ENCODE results near the gene ERBB4. TPM values are rescaled to one million over a fixed set of nuclear protein-coding genes. Genes with fewer than 3 reads are reported as not detected.

Gene ERBB4
- total RNA-seq, 1 donor from 2014 or later, result 22.6 TPM

GRCh38 chr2:211760103-211760502 is 778.5 kb downstream of the ERBB4 start:
- DNase-seq (no peak), ATAC-seq (no peak)
- H3K9me3 ChIP-seq, result no peaks in the 10 kb centered on the region
- H3K4me3 ChIP-seq, result no peak overlapping the region
- no peaks in the 10 kb centered on the region for H3K27me3 ChIP-seq
- no peaks in the 10 kb centered on the region for H3K4me1 ChIP-seq
- no peak overlapping the region for H3K27ac ChIP-seq
- no peaks in the 10 kb centered on the region for H3K36me3 ChIP-seq
- intact Hi-C loops (cut with DNase I), result no loop called here
- no peak for TF ChIP-seq CTCF (IDR thresholded peaks at IDR 0.05)

- Histone ChIP-seq H3K36me3 (no peaks in the 10 kb centered on the region), H3K27me3 (no peaks in the 10 kb centered on the region), H3K4me3 (no peak overlapping the region), H3K4me1 (no peaks in the 10 kb centered on the region), H3K27ac (no peak overlapping the region), H3K9me3 (no peaks in the 10 kb centered on the region)
- TF ChIP-seq CTCF (IDR thresholded peaks at IDR 0.05), result no peak
- ATAC-seq (no peak), DNase-seq (no peak)
- intact Hi-C loops (cut with DNase I), result no loop called here
These were observed 782.3 kb downstream of the ERBB4 start for GRCh38 chr2:211756266-211756665.

GRCh38 chr2:211755187-211755586 is 783.4 kb downstream of the ERBB4 start:
- ATAC-seq (no peak), DNase-seq (no peak)
- TF ChIP-seq CTCF (IDR thresholded peaks at IDR 0.05), result no peak
- no peaks in the 10 kb centered on the region for H3K9me3 ChIP-seq
- H3K27ac ChIP-seq, result no peak overlapping the region
- H3K4me3 ChIP-seq, result no peak overlapping the region
- H3K4me1 ChIP-seq, result no peaks in the 10 kb centered on the region
- H3K36me3 ChIP-seq, result no peaks in the 10 kb centered on the region
- intact Hi-C loops (cut with DNase I), result no loop called here
- no peaks in the 10 kb centered on the region for H3K27me3 ChIP-seq

GRCh38 chr2:211751848-211752247 is 786.8 kb downstream of the ERBB4 start:
- Histone ChIP-seq H3K4me3 (no peak overlapping the region), H3K27ac (no peak overlapping the region), H3K9me3 (no peaks in the 10 kb centered on the region), H3K36me3 (no peaks in the 10 kb centered on the region), H3K27me3 (no peaks in the 10 kb centered on the region), H3K4me1 (no peaks in the 10 kb centered on the region)
- ATAC-seq (no peak), DNase-seq (no peak)
- intact Hi-C loops (cut with DNase I), result no loop called here
- TF ChIP-seq CTCF (IDR thresholded peaks at IDR 0.05), result no peak

- no peak for TF ChIP-seq CTCF (IDR thresholded peaks at IDR 0.05)
- H3K9me3 ChIP-seq, result no peaks in the 10 kb centered on the region
- ATAC-seq (no peak), DNase-seq (no peak)
- H3K4me3 ChIP-seq, result no peak overlapping the region
- H3K27ac ChIP-seq, result no peak overlapping the region
- intact Hi-C loops (cut with DNase I), result no loop called here
- H3K4me1 ChIP-seq, result no peaks in the 10 kb centered on the region
- H3K27me3 ChIP-seq, result no peaks in the 10 kb centered on the region
- H3K36me3 ChIP-seq, result no peaks in the 10 kb centered on the region
These were observed 790.3 kb downstream of the ERBB4 start for GRCh38 chr2:211748339-211748738.

Data from upper lobe of right lung (tissue), 1 donor.